NCI-H2171 treated with DMSO at 0.1 percent for 48 hours (cell line): ENCODE results near the gene MTX3.
A peak's percentile ranks its signal among the peaks of the same experiment; 100 is the strongest.

Experiments
- DNase-seq: peaks from one replicate; lab custom pipeline; 2025; lab: John Stamatoyannopoulos, UW

Gene MTX3, protein sequence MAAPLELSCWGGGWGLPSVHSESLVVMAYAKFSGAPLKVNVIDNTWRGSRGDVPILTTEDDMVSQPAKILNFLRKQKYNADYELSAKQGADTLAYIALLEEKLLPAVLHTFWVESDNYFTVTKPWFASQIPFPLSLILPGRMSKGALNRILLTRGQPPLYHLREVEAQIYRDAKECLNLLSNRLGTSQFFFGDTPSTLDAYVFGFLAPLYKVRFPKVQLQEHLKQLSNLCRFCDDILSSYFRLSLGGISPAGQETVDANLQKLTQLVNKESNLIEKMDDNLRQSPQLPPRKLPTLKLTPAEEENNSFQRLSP

GRCh38 chr5:79990598-79991507 lies at the start of gene MTX3:
Gene MTX3 (minus strand): TSS chr5:79991262. CDS start chr5:79991238, 24 bp downstream.
- DNase-seq, result peak; percentile 85

DNA sequence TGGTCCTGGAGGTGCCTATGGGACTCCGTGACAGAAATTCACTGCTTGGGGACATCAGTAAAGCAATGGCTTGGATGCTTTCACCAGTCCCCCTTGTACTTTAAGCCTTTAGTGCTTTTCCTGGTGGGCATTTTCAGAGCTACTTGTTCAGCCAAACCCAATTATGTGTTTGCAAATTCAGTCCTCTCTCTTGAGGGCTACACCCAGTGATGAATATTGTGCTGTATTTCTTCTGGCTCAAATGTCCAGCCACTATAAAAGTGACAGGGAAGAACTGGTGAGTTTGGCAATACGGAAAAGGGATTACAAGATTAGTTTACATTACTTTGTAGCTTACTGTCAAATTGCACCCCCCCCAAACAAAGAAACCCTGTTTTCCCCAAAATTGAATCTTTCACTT lies 48.6 kb upstream of the MTX3 start:
- no peak for DNase-seq

- no peak for DNase-seq
Observed at GRCh38 chr5:80037366-80037765, 46.3 kb upstream of the MTX3 start.

DNA sequence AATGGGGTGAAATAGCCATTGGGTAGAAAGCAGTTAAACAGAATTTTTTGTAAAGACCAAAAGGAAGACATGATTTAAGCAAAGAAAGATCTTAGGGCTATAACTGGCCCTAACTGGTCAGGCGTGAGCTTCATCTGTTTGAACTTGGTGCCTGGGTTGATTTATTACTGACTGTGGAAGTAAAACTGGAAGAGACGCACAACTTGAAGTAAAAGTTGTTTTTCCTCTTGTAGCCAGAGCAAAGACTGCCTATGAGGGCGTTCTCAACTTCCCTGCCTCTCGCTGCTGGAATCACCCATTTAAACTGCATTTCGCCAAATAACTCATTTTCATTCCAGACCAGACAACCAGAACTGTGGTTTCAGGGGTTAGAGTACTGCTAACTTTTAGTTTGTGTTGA lies 45.6 kb upstream of the MTX3 start:
- no peak for DNase-seq

DNA sequence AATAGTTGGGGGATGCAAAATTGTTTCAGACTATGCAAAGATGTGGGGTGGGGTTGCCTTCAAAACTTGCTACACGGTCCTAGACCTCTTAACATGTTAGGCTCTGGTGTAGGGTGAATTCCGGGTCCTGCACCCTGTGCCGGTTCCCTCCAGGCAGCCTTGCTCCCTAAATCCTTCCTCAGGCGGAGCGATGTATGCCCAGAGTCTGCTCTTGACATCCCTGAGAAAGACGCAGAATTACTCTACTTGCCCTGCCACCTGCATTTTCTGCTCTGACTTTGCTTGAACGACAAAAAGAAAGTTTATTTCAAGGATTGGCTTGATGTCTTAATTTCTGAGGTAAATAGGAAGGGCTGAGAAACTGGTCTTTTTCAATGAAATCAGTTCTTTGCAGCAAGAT lies 44.8 kb upstream of the MTX3 start:
- DNase-seq, result no peak

DNA sequence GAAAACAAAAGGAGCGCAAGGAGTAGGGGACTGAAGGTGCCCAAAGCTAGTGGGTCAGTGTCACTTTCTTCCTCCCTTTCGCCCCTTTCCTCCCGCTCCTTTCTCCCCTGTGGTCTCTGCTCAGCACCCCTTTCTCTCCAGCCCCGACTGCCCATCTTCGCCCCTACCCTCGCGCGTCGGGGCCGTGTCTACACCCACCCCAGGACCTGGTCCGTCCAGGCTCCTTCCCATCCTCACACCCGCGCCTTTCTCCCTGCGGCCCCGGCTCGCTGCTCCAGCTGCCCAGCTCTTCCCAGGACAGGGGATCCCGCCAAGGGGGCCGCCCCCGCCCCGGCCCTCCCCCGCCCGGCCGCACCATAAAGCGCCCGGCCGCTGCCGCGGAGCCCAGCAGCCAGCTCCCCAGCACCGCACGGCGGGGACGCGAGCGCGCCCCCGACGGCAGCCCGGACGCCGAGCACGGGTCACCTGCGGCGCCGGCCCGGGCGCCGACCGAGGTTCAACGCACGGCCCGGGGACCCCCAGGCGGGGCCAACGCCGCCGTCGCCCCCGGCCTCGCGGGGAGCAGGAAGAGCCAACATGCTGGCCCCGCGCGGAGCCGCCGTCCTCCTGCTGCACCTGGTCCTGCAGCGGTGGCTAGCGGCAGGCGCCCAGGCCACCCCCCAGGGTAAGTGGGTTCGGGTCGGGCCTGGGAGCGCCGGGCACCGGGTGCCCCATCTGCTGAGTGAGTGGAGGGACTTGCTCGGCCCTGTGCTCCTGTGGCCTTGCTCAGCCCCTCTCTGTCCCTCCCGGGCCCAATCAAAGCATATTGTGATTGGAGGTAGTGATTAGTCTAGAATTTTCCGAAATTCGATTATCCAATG lies 44.1 kb upstream of the MTX3 start, which contains the start of gene THBS4:
Gene THBS4, plus strand, starts transcription at position 387 of the 860 bp plus-strand sequence. Its CDS starts 190 bp downstream, at position 577.
- no peak for DNase-seq

- no peak for DNase-seq
Observed at GRCh38 chr5:80034559-80034958, 43.5 kb upstream of the MTX3 start.

- no peak for DNase-seq
Observed at GRCh38 chr5:80033513-80033912, 42.5 kb upstream of the MTX3 start.

DNA sequence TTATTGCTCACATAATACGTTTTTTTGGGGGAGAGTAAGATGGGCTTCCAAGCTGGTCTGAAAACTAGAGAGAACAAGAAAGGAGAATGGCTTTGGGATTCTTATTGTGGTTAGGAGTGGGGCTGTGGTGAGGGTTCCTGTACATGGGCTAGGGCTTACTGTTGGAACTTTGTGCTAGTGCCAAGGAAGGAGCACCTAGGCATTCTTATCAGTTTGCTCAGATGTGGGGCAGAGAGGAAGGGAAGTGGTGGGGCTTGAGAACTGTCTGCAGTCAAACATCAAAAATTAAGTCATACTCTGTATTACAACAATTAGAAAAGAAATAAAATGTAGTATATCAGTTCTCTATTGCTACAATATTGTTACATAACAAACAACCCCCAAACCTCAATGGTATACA lies 40.0 kb upstream of the MTX3 start:
- no peak for DNase-seq

- DNase-seq, result no peak
Observed at GRCh38 chr5:80026841-80027240, 35.8 kb upstream of the MTX3 start.

GRCh38 chr5:80025069-80025468 lies 34.0 kb upstream of the MTX3 start:
- DNase-seq, result no peak

DNA sequence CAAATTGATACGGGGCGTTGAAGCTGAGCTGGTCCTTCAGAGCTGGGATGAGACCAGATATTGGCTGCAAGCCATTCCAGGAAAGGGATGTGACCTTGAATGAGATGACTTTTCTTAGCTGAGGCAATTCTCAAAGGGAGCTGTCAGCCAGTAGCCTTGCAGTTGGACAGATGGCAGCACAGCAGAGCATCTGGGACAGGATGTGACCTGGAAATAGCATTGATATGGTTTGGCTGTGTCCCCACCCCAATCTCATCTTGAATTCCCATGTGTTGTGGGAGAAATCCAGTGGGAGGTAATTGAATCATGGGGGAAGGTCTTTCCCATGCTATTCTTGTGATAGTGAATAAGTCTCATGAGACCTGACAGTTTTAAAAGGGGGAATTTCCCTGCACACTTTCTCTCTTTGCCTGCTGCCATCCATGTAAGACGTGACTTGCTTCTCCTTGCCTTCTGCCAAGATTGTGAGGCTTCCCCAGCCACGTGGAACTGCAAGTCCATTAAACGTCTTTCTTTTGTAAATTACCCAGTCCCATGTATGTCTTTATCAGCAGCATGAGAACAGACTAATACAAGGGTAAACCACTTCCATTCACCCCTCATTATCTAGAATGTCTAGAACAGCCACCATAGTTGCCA lies 19.8 kb upstream of the MTX3 start:
- peak; percentile 87 for DNase-seq

- no peak for DNase-seq
Observed at GRCh38 chr5:80008995-80009765, 18.1 kb upstream of the MTX3 start.

DNA sequence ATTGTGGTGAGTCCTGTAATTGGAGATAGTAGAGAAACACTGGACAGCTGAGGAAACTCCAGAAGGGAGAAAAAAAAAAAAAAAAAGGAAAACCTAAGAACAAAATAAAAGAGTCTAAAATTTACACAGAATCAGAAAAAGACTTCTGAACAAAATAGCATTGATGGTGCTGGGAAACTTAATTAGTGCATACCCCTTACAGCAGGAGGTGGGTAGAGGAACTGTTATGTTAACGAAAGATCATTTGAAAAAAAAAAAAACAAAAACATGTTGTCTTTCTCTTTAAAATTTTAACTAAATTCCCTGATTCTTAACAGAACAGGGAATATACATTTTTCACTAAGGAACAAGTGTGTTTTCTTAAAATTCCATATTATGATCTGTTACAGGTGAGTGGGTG lies 11.6 kb upstream of the MTX3 start:
- DNase-seq, result no peak

DNA sequence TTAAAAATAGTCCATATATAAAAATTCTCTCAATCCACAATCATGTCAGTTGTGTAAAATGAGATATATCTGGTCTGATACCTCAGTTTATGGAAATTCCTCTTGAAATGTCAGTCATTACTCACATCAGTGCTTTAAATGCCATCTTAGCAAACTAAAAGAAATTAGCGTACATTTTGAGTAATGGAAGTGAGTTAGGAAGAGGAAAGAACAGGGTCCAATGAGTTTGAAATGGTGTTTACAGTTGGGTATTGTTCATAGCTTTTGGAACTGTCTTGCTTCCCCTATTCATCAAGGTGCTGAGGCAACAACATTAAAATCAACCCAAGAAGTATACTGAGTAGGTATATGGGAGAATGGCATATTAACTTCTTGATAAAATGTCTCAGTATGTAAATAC lies 8.7 kb upstream of the MTX3 start:
- no peak for DNase-seq

DNA sequence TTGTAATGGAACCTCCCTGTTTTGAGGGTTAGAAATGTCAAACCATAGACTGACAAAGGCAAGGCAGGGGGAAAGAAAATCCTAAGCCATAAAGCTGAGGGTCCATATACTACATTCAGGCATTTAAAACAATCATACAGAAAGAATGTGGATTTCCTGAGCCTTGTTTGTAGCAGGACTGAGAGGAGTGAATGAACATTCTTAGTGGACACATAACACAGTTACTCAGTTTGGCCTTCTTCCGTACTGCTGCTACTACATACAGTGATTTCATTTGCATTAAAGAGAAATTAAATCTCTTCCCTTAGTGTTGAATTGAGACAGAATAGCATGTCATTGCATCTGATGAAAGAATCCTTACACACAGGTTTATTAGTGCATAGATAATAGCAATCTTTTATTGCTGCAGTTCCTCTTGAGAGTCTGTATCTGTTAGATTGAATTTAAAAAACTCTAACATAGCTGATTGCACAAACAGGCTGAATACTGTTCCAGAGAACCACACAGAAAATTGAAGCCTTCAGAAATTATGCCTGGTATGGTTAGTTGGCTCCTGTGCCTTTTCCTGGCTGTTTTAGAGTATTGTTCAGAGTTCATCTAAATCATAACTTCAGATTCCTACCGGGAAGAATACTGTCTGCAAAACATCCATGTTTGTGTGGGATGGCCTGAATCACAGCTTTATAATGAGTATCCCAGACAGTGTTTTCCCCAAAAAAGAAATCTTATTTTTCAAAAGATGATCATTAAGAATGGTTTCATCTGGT lies 2.0 kb upstream of the MTX3 start:
- no peak for DNase-seq

- no peak for DNase-seq
Observed at GRCh38 chr5:79990205-79990597, 861 bp downstream of the MTX3 start.

DNA sequence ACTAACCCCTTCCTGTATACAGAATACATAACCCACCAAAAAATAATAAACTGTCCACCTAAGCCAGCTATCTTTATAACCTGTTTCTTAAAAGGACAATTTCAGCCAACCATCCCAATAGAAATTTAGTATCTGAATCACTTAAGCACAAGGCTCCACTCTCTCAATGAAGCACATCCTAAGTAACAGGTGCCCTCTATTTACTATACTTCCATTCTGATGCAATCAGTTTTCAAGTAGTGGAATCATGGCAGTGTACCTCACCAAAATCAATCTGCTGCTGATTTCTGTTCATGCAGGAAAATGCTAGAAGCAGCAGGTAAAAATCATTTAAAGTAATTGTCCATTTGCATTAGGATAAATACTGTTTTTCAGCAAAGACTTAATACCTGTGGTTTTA lies 4.8 kb downstream of the MTX3 start:
- no peak for DNase-seq

DNA sequence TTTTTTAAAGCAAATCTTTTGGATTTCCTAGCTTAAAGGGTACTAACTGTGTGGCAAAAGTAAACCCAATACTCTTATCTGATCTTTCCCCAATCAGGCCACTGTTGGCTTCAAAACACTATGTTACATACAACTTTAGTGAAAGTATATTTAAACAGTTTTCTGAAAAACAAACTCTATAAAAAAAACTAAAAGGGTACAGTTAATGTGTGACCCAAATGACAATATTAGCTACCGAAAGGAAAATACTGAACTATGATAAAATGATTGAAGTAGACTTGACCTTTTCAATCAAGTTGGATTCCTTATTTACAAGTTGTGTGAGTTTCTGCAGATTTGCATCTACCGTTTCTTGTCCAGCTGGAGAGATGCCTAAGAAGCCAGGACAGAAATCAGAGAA lies 5.8 kb downstream of the MTX3 start:
- no peak for DNase-seq

DNA sequence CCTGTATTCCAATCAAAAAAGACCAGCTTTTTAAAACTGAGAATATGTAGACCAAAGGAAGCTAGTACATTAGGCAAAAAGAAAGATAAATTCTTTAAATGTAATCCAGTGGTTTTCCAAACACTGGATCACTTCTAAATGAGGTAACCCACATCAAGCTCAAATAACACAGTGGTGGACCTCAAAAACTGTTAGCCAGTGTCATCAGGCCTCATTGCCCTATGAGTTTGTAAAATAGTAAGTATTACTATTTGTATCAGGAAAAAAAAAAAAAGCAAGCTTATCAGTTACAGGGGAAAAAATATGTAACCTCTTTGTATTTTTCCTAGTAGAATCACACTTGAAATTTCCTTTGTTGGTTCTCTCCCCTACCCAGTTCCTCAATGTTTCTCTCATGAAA lies 6.7 kb downstream of the MTX3 start:
- DNase-seq, result no peak
